ENCODE measurements around the gene NPRL2.

Gene NPRL2

DNA sequence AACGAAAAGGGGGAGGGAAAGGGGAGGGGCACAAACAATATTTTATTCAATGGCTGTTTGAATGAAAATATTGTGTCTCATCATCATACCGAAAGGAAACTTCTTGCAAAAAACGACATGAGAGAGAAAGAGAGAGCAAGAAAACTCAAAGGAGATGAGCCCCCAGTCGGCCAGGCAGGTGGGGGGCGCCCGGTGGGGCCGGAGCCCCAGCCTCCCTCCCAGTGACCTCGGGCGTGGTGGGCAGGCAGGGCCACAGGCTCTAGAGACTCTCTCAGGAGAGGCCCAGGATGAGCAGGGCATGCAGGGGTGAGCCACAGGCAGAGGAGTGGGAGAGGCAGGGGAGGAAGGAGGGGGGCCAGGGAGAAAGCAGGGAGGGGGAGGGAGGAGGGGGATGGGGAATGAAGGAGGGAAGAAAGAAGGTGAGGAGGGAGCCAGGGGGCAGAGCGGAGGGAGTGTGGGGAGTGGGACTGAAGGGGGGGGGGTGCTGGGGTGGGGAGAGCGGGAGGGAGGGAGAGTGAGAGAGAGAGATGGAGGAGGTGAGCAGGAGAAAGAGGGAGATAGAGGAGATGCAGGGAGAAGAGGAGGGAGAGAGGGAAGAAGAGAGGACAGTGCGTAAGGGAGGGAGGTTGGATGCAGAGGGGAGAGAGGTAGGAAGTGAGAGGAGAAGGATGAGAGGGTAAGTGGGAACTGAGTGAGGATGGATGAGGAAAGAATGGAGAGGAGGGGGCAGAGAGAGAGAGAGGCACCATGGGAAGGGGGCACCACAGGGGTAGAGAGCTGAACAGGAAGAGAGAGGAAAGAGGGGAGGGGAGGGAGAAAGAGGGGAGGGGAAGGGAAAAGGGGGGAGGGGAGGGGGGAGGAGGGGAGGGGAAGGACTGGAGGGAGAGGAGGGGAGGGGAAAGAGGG, 22.8 kb upstream of the NPRL2 start:
- no peak for DNase-seq

DNA sequence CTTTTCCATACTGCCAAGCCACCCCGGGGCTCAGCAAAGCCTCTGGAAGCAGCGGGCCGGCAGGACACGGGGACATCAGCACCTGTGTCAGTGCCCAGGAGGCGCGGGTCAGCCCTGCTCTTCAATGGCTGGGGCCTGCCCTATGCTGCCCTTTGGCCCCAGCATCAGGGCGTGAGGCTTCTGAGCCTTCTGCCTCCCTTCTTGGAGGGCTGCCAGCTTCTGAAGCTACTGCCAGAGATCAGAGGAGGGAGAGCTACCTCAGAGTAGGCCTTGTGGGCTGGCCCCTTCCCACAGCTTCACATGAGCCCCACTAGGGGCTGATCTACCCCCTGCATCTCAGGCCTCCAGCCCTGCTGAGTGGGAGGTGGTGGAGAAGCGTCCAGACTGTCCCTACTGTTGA, 21.8 kb upstream of the NPRL2 start:
- DNase-seq: no peak

DNA sequence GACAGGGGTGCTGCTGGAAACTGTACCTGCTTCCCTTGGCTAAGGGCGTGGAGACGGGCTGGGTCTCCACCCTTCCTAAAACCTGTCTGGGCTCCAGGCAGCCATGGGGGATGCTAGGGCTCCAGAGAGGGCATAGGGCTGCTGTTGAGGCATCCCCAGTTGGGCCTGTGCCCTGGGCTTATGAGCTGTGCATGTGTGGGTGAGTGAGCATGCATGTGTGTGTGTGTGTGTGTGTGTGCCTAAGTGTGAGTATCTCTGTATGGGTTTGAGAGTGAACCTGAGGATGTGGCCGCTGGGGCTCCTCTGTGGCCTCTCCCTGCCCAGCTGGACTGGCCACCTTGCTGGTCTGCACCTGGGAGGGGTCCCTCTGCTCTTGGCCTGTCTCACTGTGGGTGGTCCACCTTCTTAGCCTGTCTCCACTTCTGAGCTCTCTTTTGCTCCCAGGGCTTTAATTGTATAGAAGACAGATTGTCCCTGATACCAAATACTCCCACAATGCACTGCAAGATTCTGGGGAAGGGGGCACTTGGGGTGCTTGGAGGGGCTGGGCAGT, 20.6 kb upstream of the NPRL2 start:
- no peak for DNase-seq

DNA sequence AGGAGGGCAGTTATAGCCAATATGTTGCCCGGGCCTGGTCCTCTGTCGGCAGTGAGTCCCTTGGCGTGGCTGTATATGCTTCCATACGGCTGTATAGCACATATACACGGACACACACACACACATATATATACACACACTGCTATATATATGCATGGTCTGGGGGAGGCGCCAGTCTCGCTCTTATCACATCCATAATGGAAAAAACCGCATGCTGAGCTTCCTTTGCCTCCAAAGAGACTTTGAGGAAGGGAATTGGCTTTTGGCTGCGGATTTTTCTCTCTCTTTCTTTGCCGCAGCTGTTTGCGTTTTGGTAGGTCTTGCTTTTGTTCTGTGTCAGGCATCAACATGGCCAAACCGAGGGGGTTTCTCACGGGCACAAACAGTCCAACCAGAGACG, 20.0 kb upstream of the NPRL2 start:
- no peak for DNase-seq

DNA sequence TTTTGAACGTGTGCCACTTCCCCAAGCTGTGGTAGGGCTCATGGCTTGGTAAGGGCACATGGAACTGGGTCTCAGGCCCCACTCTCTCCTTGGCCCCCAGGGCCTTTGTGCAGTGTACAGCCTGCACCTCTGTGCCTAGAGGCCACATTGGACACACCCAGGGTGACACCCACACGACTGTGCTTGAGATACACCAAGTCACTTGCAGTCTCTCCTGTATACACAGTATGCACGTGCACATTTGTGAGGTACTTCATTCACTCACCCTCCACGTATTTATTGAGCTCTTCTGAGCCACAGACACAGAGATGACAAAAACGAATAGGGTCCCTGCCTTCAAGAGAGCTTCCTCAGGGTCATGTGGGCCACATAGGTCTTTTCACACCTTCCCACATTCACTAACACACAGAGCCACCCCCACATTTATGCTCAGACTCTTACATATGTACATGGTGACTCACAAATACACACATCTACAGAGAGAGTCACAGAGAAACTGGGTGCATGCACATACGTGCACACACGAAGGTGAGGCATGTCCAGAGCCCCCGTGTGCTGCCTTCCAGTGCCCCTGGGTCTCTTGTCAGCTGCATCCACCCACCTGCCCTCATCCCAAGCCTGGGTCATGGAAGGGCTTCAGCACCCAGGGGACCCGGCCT, 18.6 kb upstream of the NPRL2 start:
- no peak for DNase-seq

DNA sequence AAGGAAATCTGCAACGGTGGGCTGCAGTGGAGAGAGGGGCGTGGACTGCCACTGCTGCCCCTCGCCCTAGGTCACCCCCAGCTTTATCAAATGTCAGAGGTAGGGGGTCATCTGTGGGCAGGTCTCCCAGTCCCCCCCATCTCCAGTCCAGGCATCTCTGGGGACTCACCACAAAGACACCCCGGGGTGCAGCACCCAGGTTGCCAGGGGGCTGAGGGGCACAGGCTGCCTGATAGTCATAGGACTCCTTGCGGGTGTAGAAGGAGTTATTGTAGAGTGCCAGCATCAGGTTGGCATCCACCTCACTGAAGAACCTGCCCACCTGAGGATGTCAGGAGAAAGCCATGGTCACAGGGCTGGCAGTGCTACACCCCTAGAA, 15.3 kb upstream of the NPRL2 start:
- DNase-seq: no peak

DNA sequence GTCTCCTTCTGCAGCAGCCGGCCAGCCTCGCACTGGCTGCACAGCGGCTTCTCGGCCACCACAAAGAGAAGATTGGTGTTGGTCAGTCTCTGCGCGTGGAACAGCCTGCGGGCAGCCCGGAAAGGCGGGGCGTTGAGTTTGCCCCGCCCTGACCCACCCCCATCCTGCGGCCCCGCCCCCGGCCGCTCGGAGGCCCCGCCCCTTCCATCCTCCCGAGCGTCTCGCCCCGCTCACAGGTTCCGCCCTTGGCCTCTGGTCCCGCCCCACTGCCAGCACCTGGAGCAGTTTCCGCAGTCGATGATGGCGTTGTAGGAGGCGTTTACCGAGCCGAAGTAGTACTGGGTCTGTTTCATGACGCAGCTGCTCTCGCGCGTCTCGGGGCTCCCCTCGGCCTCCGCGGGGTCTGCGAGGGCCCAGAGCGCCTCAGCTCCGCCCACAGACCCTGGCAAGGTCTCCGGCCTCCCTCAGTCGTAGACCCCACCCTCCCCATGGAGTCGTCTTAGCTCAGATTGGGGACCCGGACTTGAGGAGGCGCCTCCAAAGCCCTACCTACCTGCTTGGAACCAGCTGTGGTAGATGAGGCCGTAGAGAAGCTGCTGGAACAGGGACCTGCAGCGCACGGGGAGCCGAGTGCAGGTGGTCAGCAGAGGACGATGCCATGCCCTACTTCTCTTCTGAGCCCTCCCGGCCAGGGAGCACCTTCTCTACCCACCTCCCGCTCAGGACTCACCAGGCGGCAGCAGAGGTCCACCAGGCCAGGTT, 14.7 kb upstream of the NPRL2 start:
- DNase-seq: peak; percentile 96

DNA sequence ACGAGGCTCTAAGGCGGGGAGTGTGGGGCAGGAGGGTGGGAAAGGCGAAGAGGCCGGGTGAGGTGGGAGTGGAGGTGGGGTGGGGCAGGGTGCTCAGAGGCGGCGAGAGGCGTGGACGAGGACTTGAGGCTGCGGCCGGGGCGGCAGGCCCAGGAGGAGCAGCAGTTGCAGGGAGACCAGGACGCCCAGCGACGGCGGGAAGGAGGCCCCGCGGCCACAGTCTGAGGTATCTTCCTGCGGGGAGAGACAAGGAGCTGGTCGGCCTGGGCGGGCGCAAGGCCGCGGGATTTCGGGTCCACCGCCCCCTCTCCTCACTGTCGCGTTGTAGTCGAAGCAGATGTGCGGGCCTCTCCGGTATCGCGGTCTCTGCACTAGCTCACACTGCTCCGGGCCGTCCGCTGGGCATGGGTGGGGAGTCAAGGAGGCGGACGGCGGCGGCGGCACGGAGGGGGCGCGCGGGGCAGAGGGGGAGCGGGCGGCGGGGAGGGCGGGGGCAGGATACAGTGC, 14.1 kb upstream of the NPRL2 start:
- no peak for DNase-seq

DNA sequence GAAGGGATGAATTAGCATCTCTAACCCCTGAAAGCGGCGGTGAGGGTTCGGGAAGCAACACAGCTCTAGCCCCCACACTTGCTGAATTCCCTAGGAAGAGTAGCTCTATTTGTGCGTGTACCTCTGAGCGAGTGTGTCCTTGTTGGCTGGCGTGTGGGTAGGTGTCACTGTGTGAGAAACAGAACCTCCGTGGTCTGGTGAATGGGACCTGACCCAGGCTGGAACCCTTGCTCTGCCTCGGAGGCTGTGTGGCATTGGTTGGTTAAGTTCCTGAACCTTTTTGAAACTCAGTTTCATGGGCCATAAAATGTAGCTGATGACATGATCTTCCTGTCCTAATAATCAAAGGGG, 9.2 kb upstream of the NPRL2 start:
- no peak for DNase-seq

DNA sequence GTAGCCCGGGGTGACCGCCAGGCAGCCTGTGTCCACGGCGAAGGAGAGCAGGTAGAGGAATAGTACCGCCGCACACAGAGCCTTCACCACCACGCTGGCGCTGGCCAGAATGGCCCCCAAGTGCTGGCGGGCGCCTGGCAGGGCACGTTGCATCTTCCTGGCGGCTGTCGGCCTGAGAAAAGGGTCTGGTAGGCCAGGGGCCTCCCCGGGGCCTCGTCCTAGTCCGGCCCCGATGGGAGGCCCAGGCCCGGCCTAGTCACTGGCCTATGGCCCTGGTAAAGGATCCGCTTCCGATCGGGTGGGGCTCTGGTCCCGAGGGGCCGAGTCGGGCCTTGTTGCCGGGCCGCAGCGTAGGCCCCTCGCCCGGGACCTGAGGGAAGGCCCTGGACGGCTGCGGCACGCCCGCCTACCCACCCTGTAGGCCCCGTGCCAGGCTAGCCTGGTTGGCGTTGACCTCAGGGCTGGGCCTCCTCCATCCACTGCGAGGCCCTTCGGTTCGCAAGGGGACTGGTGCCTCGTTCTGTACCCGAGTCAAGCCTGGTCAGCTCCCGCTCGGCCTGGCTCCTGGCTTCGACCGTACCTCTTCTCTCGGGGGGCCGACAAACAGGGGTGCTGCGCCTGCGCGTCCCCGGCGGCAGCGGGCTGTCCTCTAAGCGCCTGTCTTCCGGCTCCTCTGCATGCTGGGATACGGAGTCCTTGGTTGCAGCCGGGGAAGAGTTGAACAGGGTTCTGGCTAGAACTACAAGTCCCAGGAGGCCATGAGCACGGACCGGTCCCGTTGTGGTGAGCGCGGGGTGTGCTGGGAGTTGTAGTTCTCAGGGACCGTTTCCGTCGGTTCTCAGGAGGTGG, 8.6 kb upstream of the NPRL2 start, which contains the start of gene TMEM115:
Gene TMEM115, minus strand, starts transcription at position 611 of the 849 bp plus-strand sequence. Its CDS starts 458 bp downstream, at position 153.
- peak; percentile 98 for DNase-seq

DNA sequence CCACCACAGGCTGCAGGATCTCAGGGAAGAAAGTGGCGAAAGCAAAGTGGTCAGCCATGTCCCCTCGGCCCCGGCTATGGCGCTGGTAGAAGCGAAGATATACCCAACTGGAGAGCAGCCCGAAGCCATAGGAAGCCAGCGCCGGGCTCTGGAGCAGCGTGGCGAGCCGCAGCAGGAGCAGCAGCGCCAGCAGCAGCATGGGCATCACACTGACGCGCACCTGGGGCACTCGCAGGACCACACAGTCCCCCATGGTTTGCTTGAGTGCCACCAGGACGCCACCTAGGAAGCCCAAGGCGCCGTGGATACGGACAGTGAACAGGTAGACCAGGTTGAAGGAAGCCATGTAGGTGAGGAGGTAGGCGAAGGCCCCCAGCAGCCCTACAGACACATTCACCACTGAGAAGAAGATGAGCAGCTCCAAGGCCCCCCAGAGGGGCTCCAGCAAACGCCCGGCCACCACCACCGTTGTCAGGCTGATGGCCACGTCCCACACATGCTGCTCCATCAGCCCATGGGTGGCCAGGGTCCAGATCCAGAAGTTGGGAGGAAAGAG, 7.9 kb upstream of the NPRL2 start:
- DNase-seq: no peak

DNA sequence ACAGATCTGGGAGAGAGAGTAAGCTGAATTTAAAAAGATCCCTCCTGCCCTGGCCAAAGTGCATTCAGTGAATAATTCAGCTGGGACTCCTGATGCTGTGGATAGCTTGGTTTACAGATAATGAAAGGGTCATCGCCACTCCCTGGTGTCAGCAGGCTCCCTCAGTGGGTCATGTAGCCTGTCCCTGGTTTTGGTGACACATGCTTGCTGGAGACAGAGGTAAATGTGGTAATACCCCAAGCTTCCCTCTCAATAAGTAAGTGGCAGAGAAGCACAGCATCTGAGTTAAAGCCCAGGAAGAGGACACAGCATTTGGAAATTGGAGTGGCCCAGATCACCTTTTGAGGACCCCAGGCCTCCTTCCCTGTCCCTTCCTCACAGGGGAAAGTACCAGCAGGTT, 6.9 kb upstream of the NPRL2 start:
- DNase-seq: no peak

DNA sequence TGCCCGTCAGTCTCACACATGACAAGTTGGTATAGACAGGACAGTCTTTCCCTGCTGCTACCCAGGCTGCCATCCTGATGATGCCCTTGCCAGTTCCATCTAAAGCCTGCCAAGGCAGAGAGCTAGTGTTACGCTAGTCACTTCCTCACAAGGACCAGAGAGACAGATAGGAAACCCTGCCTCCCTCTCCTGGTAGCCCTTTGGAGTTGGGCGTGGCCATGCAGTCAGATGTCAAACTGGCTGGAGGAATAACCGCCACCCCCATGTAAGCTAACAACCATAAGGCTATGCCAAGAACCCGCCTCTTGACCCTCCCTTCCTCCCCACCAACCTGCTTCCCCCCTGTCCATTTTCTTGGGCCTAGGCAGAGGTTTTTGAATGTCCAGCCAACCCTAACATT, 6.0 kb upstream of the NPRL2 start:
- DNase-seq: no peak

DNA sequence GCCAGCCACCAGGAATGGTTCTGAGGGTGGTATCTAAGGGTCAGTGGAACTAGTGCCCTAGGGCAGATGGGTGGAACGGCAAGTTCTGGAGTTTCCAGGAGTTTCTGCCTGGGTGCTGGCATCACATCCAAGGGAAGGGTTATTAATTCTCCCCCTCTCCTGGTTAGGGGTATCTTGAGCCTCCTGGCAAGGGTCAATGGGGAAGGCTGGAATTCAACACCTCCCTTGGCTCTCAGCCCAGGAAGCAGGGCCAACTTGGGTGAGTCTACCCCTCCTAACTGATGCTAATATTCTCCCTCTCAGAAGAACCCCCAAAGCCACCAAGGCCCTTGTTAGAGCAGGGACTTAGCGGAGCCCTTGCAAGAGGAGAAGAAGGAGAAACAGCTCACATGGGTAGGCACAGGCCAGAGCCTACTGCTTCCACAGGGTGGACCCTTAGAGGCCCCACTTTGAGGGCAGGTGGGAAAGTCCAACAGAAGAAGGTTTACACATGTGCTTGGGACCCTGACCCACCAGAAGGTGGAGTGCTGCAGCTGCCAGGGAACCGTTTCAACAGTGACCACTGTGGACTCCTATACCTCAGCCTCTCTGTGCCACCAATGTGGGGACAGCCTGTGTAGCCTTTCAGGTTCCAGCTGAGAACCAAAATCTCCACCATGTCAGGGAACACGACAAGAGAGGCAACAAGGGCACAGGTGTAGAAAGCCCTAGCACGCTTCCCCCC, 5.4 kb upstream of the NPRL2 start:
- no peak for DNase-seq

DNA sequence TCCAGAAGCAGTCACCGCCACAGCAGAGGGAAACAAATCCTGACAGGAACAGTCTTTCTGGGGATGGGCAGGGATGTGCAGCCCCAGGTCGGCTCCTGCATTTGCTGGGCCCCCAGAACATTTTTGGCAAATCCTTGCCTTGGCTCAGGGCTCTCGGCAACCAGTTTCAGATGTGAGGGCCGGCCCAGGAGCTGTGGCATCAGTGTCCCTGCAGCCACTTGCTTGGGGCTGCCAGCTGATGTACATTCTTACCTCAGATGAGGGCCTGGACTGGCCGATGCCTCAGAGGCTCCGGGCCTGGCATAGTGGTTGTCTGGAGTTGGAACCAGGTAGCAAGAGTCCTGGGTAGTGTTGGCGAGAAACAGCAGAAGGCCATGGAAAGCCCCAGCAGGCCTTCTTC, 4.3 kb upstream of the NPRL2 start:
- no peak for DNase-seq

DNA sequence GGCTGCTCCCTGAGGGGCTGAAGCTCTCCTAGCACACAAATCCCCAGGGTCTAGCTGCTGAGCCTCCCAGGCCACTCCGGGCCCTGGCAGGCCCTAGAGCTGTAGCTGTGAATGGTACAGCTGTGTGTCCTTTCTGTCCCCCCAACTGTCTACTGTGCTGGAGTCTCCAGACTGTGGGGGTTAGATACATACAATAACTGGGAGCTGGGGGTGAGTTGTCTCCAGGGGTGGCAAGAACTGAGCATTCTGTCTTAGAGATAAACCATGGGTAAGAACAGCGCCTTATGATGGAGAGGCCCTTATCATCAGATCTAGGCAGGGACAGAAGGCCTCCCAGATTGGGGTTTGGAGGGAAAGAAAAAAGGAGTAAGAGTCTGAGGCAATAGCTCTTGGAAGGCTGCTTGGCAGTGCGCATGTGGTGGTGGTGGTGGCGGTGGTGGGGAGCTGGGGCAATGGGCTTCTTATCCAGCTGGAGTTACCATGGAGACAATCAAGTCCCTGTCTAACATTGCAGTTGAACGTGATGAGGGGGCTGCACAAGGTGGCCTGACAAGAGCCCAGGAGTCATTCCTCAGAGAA, 3.7 kb upstream of the NPRL2 start:
- no peak for DNase-seq

DNA sequence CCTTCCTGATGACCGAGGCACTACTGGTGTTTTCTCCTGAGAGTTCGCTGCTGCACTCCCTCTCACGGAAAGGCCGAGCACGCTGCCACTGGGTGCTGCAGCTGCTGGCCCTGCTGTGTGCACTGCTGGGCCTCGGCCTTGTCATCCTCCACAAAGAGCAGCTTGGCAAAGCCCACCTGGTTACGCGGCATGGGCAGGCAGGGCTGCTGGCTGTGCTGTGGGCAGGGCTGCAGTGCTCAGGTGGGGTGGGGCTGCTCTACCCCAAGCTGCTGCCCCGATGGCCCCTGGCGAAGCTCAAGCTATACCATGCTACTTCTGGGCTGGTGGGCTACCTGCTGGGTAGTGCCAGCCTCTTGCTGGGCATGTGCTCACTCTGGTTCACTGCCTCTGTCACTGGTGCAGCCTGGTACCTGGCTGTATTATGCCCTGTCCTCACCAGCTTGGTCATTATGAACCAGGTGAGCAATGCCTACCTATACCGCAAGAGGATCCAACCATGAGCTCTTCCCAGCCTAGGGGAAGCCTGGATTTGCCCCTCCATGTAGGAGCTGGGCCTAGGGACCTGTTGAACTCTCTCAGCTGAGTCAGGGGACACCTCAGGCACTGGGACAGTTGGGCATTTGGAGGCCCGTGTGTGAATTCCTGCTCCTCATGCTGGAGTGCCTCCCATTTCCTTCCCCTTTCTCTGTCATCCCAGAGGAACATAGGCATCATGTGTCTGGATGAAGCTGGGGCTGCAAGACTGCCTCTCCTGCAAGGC, 2.9 kb upstream of the NPRL2 start:
- no peak for DNase-seq

DNA sequence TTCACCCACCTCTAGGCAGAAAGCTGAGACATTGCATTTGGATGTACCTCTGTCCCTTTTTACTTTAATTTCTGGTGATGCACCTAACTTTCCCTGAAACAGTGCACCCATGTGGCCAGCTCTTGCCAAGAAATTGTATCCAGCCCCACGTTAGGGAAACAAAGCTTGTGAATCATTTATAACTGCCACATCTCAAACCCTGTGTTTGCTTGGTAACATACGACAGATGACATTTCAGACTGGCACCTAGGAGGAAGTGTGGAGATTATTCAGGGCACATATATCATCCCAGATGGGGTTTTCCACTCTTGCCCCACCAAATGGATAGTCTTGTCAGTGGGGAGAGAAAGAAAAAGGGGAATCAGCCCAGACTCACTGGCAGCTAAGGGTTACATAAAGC, 2.2 kb upstream of the NPRL2 start:
- no peak for DNase-seq

DNA sequence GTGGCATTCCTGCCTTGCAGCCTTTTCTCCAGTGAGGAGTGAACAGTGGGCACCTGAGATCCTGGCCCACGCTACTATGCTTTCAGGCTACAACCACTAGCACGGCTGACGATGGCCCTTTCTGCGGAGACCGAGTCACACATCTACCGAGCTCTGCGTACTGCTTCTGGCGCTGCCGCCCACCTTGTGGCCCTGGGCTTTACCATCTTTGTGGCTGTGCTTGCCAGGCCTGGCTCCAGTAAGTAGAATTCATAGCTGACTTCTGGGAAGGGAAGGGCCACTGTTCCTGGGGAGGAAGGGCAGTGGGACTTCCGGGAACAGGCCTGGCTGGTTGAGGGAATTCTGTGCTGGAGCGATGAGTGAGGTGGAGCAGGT, 735 bp upstream of the NPRL2 start:
- no peak for DNase-seq

DNA sequence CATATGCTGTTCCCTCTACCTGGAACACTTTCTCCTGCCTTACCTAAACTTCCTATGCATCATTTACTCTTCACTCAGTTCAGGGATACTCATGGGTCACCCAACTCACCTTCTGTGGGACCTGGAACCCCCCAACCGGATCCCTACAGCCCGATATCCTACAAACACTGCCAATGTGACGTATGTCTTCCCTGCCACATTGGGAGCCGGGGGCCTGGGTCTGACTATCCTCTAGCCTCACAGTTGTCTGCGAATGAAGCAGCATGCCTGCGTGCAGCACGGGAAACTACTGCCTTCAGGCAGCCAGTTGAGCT, 405 bp downstream of the NPRL2 start:
- no peak for DNase-seq

Measured in CD4-positive, alpha-beta T cell treated with Interleukin-12 subunit alpha and Interleukin-12 subunit beta, for 1 hour (primary cell).